ENCODE results near the gene ITGBL1.

The ITGBL1 gene

GRCh38 chr13:101567841-101568240, 115.4 kb downstream of the ITGBL1 start:
- no peak for DNase-seq (ENCODE audit: low read depth)

GRCh38 chr13:101569807-101570206, 117.3 kb downstream of the ITGBL1 start:
- no peak for DNase-seq (ENCODE audit: low read depth)

GRCh38 chr13:101570410-101570809, 117.9 kb downstream of the ITGBL1 start:
- DNase-seq (ENCODE audit: low read depth): no peak

GRCh38 chr13:101572456-101572855, 120.0 kb downstream of the ITGBL1 start:
- DNase-seq (ENCODE audit: low read depth): no peak

GRCh38 chr13:101575581-101575980, 123.1 kb downstream of the ITGBL1 start:
- DNase-seq (ENCODE audit: low read depth): no peak

- no peak for DNase-seq (ENCODE audit: low read depth)
These were observed 124.0 kb downstream of the ITGBL1 start for GRCh38 chr13:101576455-101576854.

- no peak for DNase-seq (ENCODE audit: low read depth)
These were observed 124.5 kb downstream of the ITGBL1 start for GRCh38 chr13:101576977-101577376.

- no peak for DNase-seq (ENCODE audit: low read depth)
These were observed 126.9 kb downstream of the ITGBL1 start for GRCh38 chr13:101579281-101579802.

- no peak for DNase-seq (ENCODE audit: low read depth)
These were observed 131.9 kb downstream of the ITGBL1 start for GRCh38 chr13:101584331-101584730.

GRCh38 chr13:101590479-101590878, 138.0 kb downstream of the ITGBL1 start:
- DNase-seq (ENCODE audit: low read depth): no peak

- DNase-seq (ENCODE audit: low read depth): no peak
These were observed 142.5 kb downstream of the ITGBL1 start for GRCh38 chr13:101594936-101595335.

GRCh38 chr13:101596803-101597202, 144.3 kb downstream of the ITGBL1 start:
- no peak for DNase-seq (ENCODE audit: low read depth)

- no peak for DNase-seq (ENCODE audit: low read depth)
These were observed 159.3 kb downstream of the ITGBL1 start for GRCh38 chr13:101611491-101612475.

- DNase-seq (ENCODE audit: low read depth): no peak
These were observed 160.3 kb downstream of the ITGBL1 start for GRCh38 chr13:101612735-101613134.

GRCh38 chr13:101614491-101614890, 162.0 kb downstream of the ITGBL1 start:
- DNase-seq (ENCODE audit: low read depth): no peak

- DNase-seq (ENCODE audit: low read depth): no peak
These were observed 166.1 kb downstream of the ITGBL1 start for GRCh38 chr13:101618440-101619187.

- no peak for DNase-seq (ENCODE audit: low read depth)
These were observed 168.6 kb downstream of the ITGBL1 start for GRCh38 chr13:101621099-101621498.

GRCh38 chr13:101623470-101624209, 171.2 kb downstream of the ITGBL1 start:
- no peak for DNase-seq (ENCODE audit: low read depth)

- DNase-seq (ENCODE audit: low read depth): no peak
These were observed 171.9 kb downstream of the ITGBL1 start for GRCh38 chr13:101624210-101624922.

- no peak for DNase-seq (ENCODE audit: low read depth)
These were observed 172.5 kb downstream of the ITGBL1 start for GRCh38 chr13:101624981-101625380.

- no peak for DNase-seq (ENCODE audit: low read depth)
These were observed 174.6 kb downstream of the ITGBL1 start for GRCh38 chr13:101626925-101627555.

Data from T-helper 22 cell (primary cell).